Measurements from ENCODE around the gene BCAS3. TPM values are rescaled to one million over a fixed set of nuclear protein-coding genes. Genes with fewer than 3 reads are reported as not detected.

The BCAS3 gene
- total RNA-seq, 1 donor from 2014 or later: 15.6 TPM

GRCh38 chr17:61409301-61410112 lies 731.9 kb downstream of the BCAS3 start:
- peak; percentile 47 for ATAC-seq (ENCODE audit: poor library complexity)
- peak; percentile 74 for DNase-seq
- intact Hi-C loops (cut with DNase I): loop anchor here (10.0 kb wide), 1 partner anchor 655 kb away; the partner anchor contains the start of gene MED13

GRCh38 chr17:61410141-61411010 lies 732.7 kb downstream of the BCAS3 start:
- ATAC-seq (ENCODE audit: poor library complexity): peak; percentile 63
- peak; percentile 89 for DNase-seq
- intact Hi-C loops (cut with DNase I): loop anchor here (10.0 kb wide), 1 partner anchor 654 kb away; the partner anchor contains the start of gene MED13

- peak; percentile 62 for DNase-seq
- intact Hi-C loops (cut with DNase I): loop anchor here (10.0 kb wide), 1 partner anchor 654 kb away; the partner anchor contains the start of gene MED13
- ATAC-seq (ENCODE audit: poor library complexity): no peak
These were observed 733.3 kb downstream of the BCAS3 start for GRCh38 chr17:61411011-61411260.

- DNase-seq: peak; percentile 70
- peak; percentile 55 for ATAC-seq (ENCODE audit: poor library complexity)
- intact Hi-C loops (cut with DNase I): loop anchor here (10.0 kb wide), 1 partner anchor 653 kb away; the partner anchor contains the start of gene MED13
These were observed 733.9 kb downstream of the BCAS3 start for GRCh38 chr17:61411261-61412142.

- DNase-seq: peak; percentile 90
- ATAC-seq (ENCODE audit: poor library complexity): peak; percentile 85
- intact Hi-C loops (cut with DNase I): loop anchor here (10.0 kb wide), 1 partner anchor 652 kb away; the partner anchor contains the start of gene MED13
These were observed 734.6 kb downstream of the BCAS3 start for GRCh38 chr17:61412143-61412859.

- peak; percentile 39 for DNase-seq
- ATAC-seq (ENCODE audit: poor library complexity): no peak
- intact Hi-C loops (cut with DNase I): loop anchor here (10.0 kb wide), 1 partner anchor 652 kb away; the partner anchor contains the start of gene MED13
These were observed 735.4 kb downstream of the BCAS3 start for GRCh38 chr17:61412860-61413660.

- intact Hi-C loops (cut with DNase I): loop anchor here (10.0 kb wide), 1 partner anchor 651 kb away; the partner anchor contains the start of gene MED13
- ATAC-seq (ENCODE audit: poor library complexity): no peak
- DNase-seq: no peak
These were observed 736.0 kb downstream of the BCAS3 start for GRCh38 chr17:61413661-61414126.

GRCh38 chr17:61414141-61414935 lies 736.7 kb downstream of the BCAS3 start:
- intact Hi-C loops (cut with DNase I): loop anchor here (10.0 kb wide), 1 partner anchor 650 kb away; the partner anchor contains the start of gene MED13
- ATAC-seq (ENCODE audit: poor library complexity): no peak
- peak; percentile 64 for DNase-seq

- peak; percentile 18 for DNase-seq
- ATAC-seq (ENCODE audit: poor library complexity): no peak
- intact Hi-C loops (cut with DNase I): loop anchor here (5.0 to 10.0 kb wide), 2 partner anchors 137 to 650 kb away; partner anchors contain the start of gene MED13
These were observed 737.2 kb downstream of the BCAS3 start for GRCh38 chr17:61414936-61415251.

GRCh38 chr17:61415374-61416210 lies 737.9 kb downstream of the BCAS3 start:
- ATAC-seq (ENCODE audit: poor library complexity): no peak
- no peak for DNase-seq
- intact Hi-C loops (cut with DNase I): loop anchor here (5.0 to 10.0 kb wide), 2 partner anchors 137 to 649 kb away; partner anchors contain the start of gene MED13

GRCh38 chr17:61416211-61416539 lies 738.5 kb downstream of the BCAS3 start:
- DNase-seq (no peak), ATAC-seq (ENCODE audit: poor library complexity) (no peak)
- intact Hi-C loops (cut with DNase I): loop anchor here (5.0 to 10.0 kb wide), 2 partner anchors 136 to 649 kb away; partner anchors contain the start of gene MED13

GRCh38 chr17:61416540-61417363 lies 739.1 kb downstream of the BCAS3 start:
- ATAC-seq (ENCODE audit: poor library complexity) (peak; percentile 80), DNase-seq (peak; percentile 93)
- intact Hi-C loops (cut with DNase I): loop anchor here (5.0 to 10.0 kb wide), 2 partner anchors 136 to 648 kb away; partner anchors contain the start of gene MED13

- intact Hi-C loops (cut with DNase I): loop anchor here (5.0 to 10.0 kb wide), 2 partner anchors 134 to 646 kb away; partner anchors contain the start of gene MED13
- ATAC-seq (ENCODE audit: poor library complexity): no peak
These were observed 740.8 kb downstream of the BCAS3 start for GRCh38 chr17:61418449-61418848.

GRCh38 chr17:61419496-61420046 lies 741.9 kb downstream of the BCAS3 start:
- ATAC-seq (ENCODE audit: poor library complexity) (no peak), DNase-seq (no peak)
- intact Hi-C loops (cut with DNase I): loop anchor here (5.0 to 10.0 kb wide), 2 partner anchors 133 to 645 kb away; partner anchors contain the start of gene MED13

More at GRCh38 chr17:61418449-61418848, 740.8 kb downstream of the BCAS3 start:
- no peak for DNase-seq
